ENCODE measurements around the gene PTER.

Gene PTER

DNA sequence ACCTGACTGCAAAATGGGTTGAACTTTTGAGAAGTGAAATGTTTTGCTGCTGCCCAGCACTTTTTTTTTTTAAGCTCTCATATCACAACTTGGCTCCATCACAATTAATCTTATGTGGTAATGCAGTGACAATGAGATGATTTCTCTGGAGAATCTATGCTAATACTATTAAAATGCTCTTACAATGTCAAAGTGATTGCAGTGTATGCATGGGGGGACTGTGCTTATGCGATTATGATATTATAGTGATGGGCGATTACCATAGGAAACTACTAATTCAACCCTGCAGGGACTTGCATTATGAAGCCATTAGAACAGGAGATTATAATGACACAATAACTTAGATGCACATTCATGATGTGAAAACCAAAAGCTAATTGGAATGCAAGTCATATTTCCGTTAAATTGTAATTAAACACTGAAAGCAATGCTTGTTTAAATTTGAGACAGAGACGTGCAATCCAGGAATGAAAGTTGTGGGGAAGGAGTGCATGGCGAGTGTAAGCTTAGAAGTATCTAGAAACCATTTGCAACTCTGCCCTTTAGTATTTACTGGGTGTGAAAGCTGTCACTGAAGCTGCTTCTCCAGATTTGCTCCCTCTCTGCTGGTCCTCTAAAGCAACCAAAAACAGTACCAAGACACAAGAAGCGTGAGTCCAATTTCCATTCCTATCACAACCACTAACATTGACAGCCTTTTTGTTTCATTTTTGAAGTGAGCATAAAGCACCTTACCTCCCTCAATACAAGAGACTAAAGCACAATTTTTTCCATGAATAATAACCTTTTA, 21.6 kb downstream of the PTER start:
- no peak overlapping the region for H3K9ac ChIP-seq
- TF ChIP-seq, protein P1, sequence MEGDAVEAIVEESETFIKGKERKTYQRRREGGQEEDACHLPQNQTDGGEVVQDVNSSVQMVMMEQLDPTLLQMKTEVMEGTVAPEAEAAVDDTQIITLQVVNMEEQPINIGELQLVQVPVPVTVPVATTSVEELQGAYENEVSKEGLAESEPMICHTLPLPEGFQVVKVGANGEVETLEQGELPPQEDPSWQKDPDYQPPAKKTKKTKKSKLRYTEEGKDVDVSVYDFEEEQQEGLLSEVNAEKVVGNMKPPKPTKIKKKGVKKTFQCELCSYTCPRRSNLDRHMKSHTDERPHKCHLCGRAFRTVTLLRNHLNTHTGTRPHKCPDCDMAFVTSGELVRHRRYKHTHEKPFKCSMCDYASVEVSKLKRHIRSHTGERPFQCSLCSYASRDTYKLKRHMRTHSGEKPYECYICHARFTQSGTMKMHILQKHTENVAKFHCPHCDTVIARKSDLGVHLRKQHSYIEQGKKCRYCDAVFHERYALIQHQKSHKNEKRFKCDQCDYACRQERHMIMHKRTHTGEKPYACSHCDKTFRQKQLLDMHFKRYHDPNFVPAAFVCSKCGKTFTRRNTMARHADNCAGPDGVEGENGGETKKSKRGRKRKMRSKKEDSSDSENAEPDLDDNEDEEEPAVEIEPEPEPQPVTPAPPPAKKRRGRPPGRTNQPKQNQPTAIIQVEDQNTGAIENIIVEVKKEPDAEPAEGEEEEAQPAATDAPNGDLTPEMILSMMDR (IDR thresholded peaks at IDR 0.05): no peak

DNA sequence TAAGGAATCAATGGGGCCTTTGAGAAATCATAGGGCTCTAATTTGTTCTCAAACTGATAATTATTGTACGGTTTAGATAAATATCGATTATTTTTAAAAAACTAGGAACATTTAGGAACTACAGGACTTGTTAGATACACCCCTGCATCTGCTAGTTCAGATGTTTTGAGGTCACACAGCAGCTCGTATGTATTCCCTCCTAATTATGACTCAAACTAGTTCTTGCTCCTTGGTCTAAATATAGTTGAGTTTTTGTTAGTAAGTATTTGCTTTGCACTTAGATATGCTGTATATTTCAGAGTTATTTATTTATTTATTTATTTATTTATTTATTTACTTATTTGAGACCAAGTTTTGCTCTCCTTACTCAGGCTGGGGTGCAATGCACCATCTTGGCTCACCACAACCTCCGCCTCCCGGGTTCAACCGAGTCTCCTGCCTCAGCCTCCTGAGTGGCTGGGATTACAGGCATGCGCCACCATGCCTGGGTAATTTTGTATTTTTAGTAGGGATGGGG, 22.7 kb downstream of the PTER start:
- H3K9me3 ChIP-seq (ENCODE audit: control insufficient read depth, low read length): no peaks in the 10 kb centered on the region
- no peak overlapping the region for H3K9ac ChIP-seq
- no peak overlapping the region for H3K27ac ChIP-seq
- no peak overlapping the region for H3K4me3 ChIP-seq (ENCODE audit: low read depth, low read length)
- H3K36me3 ChIP-seq (ENCODE audit: control insufficient read depth, insufficient read depth, low read length): no peaks in the 10 kb centered on the region
- no peak overlapping the region for H3K4me2 ChIP-seq (ENCODE audit: low read length)
- TF ChIP-seq, protein P1 (IDR thresholded peaks at IDR 0.05): no peak
- H3K27me3 ChIP-seq (ENCODE audit: control insufficient read depth, insufficient read depth, low read length): no peaks in the 10 kb centered on the region
- H2AFZ ChIP-seq: no peak overlapping the region
- H3K79me2 ChIP-seq: no peaks in the 10 kb centered on the region
- no peaks in the 10 kb centered on the region for H3K4me1 ChIP-seq

More for the DNA sequence above, 21.6 kb downstream of the PTER start:
- Histone ChIP-seq H3K79me2 (no peaks in the 10 kb centered on the region), H3K4me3 (ENCODE audit: low read depth, low read length) (no peak overlapping the region), H3K4me2 (ENCODE audit: low read length) (no peak overlapping the region), H2AFZ (no peak overlapping the region), H3K36me3 (ENCODE audit: control insufficient read depth, insufficient read depth, low read length) (no peaks in the 10 kb centered on the region), H3K27me3 (ENCODE audit: control insufficient read depth, insufficient read depth, low read length) (no peaks in the 10 kb centered on the region), H3K9me3 (ENCODE audit: control insufficient read depth, low read length) (no peaks in the 10 kb centered on the region), H3K27ac (no peak overlapping the region), H3K4me1 (no peaks in the 10 kb centered on the region)

DNA sequence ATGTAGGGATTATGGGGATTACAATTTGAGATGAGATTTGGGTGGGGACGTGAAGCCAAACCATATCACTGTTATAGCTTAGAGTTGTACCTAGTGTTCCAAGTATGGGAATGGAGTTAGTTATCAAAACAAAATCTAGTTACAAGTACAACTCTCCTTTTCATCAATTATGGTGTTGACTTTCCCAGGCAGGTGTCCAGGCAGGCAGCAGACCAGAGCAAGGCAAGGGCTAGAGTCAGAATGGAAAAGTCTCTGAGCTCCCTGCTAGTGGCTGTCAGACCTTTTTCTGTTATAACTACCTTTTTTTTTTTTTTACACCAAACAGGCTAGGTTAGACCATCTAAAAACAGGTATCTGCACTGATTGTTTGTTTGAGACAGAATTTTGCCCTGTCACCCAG, 29.2 kb downstream of the PTER start:
- no peak overlapping the region for H3K4me2 ChIP-seq (ENCODE audit: low read length)

GRCh38 chr10:16470747-16471146, 33.9 kb downstream of the PTER start:
- no peak overlapping the region for H3K4me2 ChIP-seq (ENCODE audit: low read length)
- H3K36me3 ChIP-seq (ENCODE audit: control insufficient read depth, insufficient read depth, low read length): no peaks in the 10 kb centered on the region
- no peak overlapping the region for H3K9ac ChIP-seq
- no peak overlapping the region for H3K27ac ChIP-seq
- H3K27me3 ChIP-seq (ENCODE audit: control insufficient read depth, insufficient read depth, low read length): no peaks in the 10 kb centered on the region
- no peak overlapping the region for H3K4me3 ChIP-seq (ENCODE audit: low read depth, low read length)
- no peaks in the 10 kb centered on the region for H3K4me1 ChIP-seq
- H2AFZ ChIP-seq: no peak overlapping the region
- no peaks in the 10 kb centered on the region for H3K9me3 ChIP-seq (ENCODE audit: control insufficient read depth, low read length)
- TF ChIP-seq, protein P1 (IDR thresholded peaks at IDR 0.05): no peak
- no peaks in the 10 kb centered on the region for H3K79me2 ChIP-seq

More for the DNA sequence above, 29.2 kb downstream of the PTER start:
- Histone ChIP-seq H3K79me2 (no peaks in the 10 kb centered on the region), H3K9ac (no peak overlapping the region), H3K4me3 (ENCODE audit: low read depth, low read length) (no peak overlapping the region), H3K9me3 (ENCODE audit: control insufficient read depth, low read length) (no peaks in the 10 kb centered on the region), H3K27ac (no peak overlapping the region), H3K36me3 (ENCODE audit: control insufficient read depth, insufficient read depth, low read length) (no peaks in the 10 kb centered on the region), H3K4me1 (no peaks in the 10 kb centered on the region), H3K27me3 (ENCODE audit: control insufficient read depth, insufficient read depth, low read length) (no peaks in the 10 kb centered on the region), H2AFZ (no peak overlapping the region)
- TF ChIP-seq, protein P1 (IDR thresholded peaks at IDR 0.05): no peak

DNA sequence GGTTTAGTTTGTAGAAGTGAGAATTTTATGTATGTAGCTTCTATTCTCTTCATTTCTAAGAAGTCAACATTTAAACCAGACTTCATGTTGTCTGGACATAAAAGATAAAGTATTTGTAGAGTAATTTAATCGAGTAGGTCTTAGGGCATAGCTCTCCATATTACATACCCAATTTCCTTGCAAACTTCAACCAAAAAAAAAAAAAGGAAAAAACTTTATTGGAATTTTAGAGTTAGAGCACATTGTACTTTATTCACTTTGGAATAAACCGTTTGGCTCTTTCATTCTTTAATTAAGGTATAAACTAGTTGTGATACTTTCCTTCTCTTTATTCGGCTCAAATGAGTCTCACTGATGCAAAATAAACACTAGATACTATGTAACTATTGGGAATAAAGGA, 36.0 kb downstream of the PTER start:
- Histone ChIP-seq H3K9ac (no peak overlapping the region), H3K27ac (no peak overlapping the region), H3K36me3 (ENCODE audit: control insufficient read depth, insufficient read depth, low read length) (no peaks in the 10 kb centered on the region), H3K27me3 (ENCODE audit: control insufficient read depth, insufficient read depth, low read length) (no peaks in the 10 kb centered on the region), H3K9me3 (ENCODE audit: control insufficient read depth, low read length) (no peaks in the 10 kb centered on the region), H3K4me3 (ENCODE audit: low read depth, low read length) (no peak overlapping the region), H2AFZ (no peak overlapping the region), H3K4me2 (ENCODE audit: low read length) (no peak overlapping the region), H3K4me1 (no peaks in the 10 kb centered on the region), H3K79me2 (no peaks in the 10 kb centered on the region)
- TF ChIP-seq, protein P1 (IDR thresholded peaks at IDR 0.05): no peak
